Measurements from ENCODE around the gene THBS3.
"Not testable (repeated sequence)": the region's sequence is repeated elsewhere in the genome, so short reads cannot be mapped to it uniquely, and the experiment has no call there.

THBS3 gene

GRCh38 chr1:155233502-155233901 lies 25.8 kb upstream of the THBS3 start:
- DNase-seq, result not testable (repeated sequence)

GRCh38 chr1:155232001-155232978 lies 24.6 kb upstream of the THBS3 start:
- DNase-seq, result not testable (repeated sequence)

- not testable (repeated sequence) for DNase-seq
These were observed 23.6 kb upstream of the THBS3 start for GRCh38 chr1:155231302-155231701.

GRCh38 chr1:155228096-155228427 lies 20.4 kb upstream of the THBS3 start:
- DNase-seq, result no peak

- DNase-seq, result peak; percentile 99 to 100 (median 100)
These were observed 19.8 kb upstream of the THBS3 start for GRCh38 chr1:155227261-155228095.

GRCh38 chr1:155226910-155227260 lies 19.2 kb upstream of the THBS3 start:
- DNase-seq, result peak; percentile 86 to 93 (median 91)

GRCh38 chr1:155226188-155226909 lies 18.7 kb upstream of the THBS3 start:
- DNase-seq, result peak; percentile 84 to 93 (median 86)

- not testable (repeated sequence) for DNase-seq
These were observed 17.7 kb upstream of the THBS3 start for GRCh38 chr1:155225404-155225759.

- DNase-seq, result no peak
These were observed 15.3 kb upstream of the THBS3 start for GRCh38 chr1:155223047-155223446.

GRCh38 chr1:155220211-155220965 lies 12.7 kb upstream of the THBS3 start:
- not testable (repeated sequence) for DNase-seq

GRCh38 chr1:155219592-155220031 lies 11.9 kb upstream of the THBS3 start:
- DNase-seq, result peak in 2 of 3 experiments; percentile 24 to 87

- DNase-seq, result peak; percentile 27 to 99 (median 56)
These were observed 11.3 kb upstream of the THBS3 start for GRCh38 chr1:155218854-155219591.

- DNase-seq, result not testable (repeated sequence)
These were observed 7.0 kb upstream of the THBS3 start for GRCh38 chr1:155214702-155215101.

GRCh38 chr1:155212051-155212440 lies 4.3 kb upstream of the THBS3 start:
- DNase-seq, result not testable (repeated sequence)

GRCh38 chr1:155211381-155212050 lies 3.8 kb upstream of the THBS3 start:
- not testable (repeated sequence) for DNase-seq

GRCh38 chr1:155210314-155211104 lies 2.8 kb upstream of the THBS3 start:
- DNase-seq, result no peak

GRCh38 chr1:155209312-155209721 lies 1.6 kb upstream of the THBS3 start:
- DNase-seq, result no peak

GRCh38 chr1:155208541-155209311 lies 1.0 kb upstream of the THBS3 start, which contains the start of gene MTX1:
Gene MTX1 (plus strand): TSS chr1:155208695. CDS start chr1:155208805, 110 bp downstream.
- peak; percentile 90 to 94 (median 91) for DNase-seq

Measured in NCI-H1417 (cell line).